HG02759 (cell line): Measurements from ENCODE around the gene ATP5ME.
"Not testable (repeated sequence)": the region's sequence is repeated elsewhere in the genome, so short reads cannot be mapped to it uniquely, and the experiment has no call there.

Source experiments
- ATAC-seq: cut with Tn5 transposase; IDR thresholded peaks from one replicate; pipeline ENCODE4 v1.9.1; 2021; ENCODE audit warnings: mild to moderate bottlenecking, moderate library complexity; ENCODE audit not compliant: unreplicated experiment

Gene ATP5ME

DNA sequence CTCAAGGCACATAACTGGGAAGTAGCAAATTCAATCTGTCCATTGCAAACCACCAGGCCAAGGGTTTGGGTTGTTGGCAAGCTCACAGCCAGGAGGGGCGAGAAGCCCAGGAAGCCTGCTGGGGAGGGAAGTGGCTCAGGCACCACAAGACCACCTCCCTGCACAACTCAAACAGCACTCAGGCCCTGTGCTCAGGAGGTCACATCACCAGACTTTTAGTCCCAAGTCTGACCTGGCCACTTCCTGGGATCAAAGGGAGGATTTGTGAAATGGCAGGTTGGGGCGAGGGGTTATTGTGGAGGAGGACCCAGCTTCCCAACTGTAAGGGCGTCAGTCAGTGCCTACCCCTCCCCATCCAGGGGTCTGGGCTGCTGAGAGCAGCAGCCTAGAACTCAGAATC, 2.3 kb downstream of the ATP5ME start:
- no peak for ATAC-seq

DNA sequence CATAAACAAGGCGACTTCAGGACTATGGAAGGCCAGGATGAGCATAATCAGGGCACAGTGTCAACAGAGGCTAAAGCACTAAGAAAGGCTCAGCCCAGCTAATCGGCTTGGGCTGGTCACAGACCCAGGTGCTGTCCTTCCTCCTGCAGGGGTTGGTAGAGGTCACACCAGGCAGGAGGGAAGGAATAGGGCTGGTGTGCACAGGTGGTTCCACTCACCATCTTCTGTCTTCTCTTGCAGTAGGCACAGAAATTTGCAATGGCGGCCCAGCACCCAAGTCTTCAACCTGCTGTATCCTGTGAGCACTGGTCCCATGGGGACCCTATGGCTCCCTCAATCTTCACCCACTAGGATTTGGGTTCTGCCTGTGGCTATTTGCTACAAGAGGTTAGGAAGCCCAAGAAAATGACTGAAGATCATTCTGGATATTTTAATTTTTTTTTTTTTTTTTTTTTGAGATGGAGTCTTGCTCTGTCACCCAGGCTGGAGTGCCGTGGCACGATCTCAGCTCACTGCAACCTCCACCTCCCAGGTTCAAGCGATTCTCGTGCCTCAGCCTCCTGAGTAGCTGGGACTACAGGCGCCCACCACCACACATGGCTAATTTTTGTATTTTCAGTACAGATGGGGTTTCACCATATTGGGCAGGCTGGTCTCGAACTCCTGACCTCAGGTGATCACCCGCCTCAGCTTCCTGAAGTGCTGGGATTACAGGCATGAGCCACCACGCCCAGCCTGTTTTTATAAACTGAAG, 4.1 kb downstream of the ATP5ME start:
- ATAC-seq, result not testable (repeated sequence)

DNA sequence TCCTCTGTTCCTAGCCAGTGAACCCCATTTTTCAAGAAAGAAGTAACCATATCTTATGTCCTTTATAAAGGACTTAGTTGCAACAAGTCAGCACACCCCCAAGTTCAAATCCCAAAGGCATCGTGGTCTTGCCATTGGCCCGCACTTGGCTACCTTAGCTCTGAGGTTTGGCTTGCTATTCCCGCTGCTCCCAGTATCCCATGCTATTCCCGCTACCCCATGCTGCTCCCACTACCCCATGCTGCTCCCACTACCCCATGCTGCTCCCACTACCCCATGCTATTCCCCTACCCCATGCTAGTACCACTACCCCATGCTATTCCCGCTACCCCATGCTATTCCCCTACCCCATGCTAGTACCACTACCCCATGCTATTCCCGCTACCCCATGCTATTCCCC, 5.9 kb downstream of the ATP5ME start:
- ATAC-seq, result not testable (repeated sequence)

DNA sequence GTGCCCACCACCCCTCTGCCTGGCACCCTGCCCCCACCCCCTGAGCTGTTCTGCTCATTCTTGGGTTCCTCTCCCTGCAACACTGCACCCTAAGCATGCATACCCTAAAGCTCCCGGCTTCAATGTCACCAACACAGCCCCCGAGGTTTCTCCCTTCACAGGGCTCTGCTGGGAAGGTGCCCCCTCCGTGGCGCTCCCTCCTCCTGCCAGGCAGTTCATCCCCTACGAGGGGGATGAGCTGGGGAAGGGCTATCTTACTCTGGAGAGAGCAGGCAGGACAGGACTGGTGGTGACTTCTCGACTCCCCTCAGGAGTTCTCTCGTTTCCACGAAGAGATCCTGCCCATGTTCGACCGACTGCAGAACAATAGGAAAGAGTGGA, 6.5 kb downstream of the ATP5ME start:
- ATAC-seq, result no peak

DNA sequence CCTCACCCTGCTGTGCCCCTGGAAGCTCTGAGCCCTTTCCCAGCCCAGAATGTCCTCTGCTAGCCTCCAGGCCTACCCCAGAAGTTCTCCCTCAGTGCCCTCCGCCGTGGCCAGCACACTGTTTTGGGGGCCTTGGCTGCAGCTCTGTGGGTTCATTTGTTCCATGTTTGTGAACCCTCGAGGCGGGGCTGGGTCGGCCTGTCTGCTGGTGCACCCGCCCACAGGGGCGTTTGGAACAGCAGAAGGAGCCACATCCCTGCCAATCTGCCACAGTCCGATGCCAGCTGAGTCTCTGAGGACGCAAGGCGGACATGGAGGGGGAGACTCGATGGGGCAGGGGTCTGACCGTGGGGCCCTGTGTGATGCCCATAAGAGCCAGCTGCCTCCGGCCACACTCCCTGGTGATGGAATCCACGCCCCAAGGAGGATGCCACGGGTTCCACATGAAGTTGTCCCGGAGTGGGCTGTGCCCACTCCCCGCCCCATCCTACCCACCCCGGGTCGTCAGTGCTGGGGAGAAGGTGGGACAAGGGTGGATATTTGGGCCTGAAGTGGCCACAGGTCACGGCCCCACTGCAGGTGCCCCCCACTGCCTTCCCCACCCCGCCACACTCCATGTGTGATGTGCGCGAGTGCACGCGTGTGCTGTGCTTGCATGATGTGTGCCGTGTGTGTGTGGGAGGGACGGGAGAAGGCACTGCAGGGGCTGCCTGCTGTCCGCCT, 7.1 kb downstream of the ATP5ME start:
- ATAC-seq, result no peak

DNA sequence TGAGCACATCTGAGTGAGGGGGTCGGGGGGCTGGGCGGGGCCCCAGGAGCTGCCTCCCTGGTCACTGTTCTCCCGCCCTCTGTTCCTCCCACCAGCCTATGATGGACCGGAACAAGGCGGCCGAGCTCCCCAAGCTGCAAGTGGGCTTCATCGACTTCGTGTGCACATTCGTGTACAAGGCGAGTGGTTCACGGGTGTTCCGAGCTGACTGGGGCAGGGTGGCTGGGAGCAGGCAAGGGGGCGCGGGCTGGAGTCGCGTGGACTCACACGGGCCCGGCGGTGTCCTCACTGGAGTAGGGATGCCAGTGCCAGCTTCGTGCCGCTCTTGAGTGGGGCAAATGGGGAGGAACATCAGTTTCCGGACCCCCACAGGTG, 7.7 kb downstream of the ATP5ME start:
- ATAC-seq, result no peak

DNA sequence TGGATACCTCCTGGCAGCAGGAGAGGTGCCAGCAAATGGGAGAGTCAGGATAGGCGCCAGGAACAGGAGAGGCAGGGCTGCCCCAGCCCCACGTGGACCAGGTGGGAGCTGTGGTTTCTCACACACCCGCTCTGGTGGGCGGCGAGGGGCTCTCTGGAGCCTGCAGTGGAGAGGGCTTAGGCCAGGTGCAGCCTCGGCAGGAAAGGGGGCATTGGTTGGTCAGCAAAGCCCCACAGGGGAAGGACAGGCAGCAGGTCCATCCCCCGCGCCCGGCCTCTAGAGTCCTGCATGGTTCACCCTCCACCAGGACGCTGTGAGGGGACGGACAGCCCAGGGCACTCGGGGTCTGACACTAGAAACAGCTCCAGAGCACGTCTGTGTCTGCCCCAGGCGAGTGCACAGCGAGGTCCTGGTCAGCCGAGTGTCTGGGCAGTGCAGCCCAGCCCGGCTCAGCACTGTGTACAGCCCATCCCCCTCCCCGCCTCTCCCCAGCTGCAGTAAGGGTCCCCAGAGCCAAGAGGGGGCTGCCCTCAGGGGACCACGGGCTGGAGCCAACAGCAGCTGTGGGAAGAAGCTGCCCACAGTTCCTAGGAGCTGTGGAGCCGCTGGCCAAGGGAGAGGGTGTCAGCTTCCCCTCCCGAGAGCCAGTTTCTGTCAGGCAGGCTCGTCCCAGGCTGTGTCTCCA, 8.2 kb downstream of the ATP5ME start:
- no peak for ATAC-seq

DNA sequence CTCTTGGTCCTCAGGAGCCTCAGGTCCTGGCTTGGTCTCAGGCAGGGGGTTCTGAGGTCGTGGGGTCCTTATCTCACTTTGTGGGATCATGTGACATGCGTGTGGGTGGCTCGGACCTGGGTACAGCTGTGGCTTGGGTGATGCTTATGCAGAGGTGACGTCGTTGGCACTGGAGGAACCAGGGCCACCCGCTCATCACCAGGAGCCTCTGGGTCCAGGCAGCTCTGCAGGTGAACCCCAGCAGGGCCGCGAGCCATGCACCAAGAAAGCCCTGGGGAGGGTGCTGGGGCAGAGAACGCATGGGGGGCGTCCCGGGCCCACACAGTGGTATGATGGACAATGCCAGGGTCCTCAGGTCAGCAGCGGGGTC, 8.7 kb downstream of the ATP5ME start:
- ATAC-seq, result no peak

DNA sequence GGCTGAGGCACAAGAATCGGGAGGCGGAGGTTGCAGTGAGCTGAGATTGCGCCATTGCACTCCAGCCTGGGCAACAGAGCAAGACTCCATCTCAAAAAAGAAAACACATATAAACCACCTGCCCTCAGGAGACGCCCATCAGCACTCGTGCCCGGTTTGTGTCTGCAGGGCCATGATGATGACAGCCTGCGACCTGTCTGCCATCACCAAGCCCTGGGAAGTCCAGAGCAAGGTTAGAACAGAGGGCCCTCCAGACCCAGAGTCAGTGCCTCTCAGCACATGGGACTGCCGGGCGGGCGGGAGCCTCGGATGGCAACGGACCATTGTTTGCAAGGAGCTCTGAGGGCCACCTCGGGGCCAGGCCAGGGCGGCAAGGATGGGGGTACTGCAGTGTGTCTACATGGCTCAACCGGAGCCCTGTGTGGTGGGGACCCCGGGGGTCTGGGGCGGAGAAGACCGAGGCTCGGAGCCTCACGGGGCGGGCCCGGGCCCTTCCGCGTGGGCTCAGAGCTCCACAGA, 9.3 kb downstream of the ATP5ME start:
- no peak for ATAC-seq

DNA sequence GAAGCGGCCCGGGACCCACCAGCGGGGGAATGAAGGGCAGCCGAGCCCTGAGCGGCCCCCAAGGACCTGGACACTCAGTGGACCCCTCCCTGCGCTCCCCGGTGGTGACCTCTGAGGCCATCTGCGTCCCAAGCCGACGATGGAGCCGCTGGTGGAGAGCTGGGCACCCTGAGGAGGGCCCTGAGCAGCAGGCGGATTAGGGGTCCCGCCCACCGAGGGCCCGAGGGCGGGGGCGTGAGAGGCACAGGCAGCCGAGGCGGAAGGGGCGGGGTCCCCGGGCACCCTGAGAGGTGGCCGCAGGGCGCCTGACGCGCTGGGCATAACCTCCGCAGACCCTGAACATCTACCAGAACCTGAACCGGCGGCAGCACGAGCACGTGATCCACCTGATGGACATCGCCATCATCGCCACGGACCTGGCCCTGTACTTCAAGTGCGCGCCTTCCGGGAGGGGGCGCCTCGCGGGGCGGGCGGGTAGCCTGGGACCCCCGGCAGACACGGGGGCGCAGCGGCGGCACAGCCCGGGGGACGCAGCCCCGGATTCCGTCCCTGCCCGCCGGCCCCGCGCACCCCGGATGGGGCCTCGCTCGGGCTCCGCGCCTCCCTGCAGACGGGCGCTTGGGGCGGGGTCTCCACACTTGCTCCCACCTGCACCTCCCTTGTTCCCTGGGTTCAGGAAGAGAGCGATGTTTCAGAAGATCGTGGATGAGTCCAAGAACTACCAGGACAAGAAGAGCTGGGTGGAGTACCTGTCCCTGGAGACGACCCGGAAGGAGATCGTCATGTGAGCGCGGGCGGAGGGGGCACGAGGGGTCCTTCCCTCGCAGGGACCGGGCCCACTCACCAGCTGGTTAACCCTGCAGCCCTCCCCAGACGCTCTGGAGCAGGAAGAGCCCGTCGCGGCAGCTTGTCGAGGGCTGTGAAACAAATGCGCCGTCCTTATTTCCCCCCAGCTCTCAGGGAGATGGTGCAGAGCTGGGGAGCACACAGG, 10.3 kb downstream of the ATP5ME start:
- ATAC-seq, result peak; percentile 83

DNA sequence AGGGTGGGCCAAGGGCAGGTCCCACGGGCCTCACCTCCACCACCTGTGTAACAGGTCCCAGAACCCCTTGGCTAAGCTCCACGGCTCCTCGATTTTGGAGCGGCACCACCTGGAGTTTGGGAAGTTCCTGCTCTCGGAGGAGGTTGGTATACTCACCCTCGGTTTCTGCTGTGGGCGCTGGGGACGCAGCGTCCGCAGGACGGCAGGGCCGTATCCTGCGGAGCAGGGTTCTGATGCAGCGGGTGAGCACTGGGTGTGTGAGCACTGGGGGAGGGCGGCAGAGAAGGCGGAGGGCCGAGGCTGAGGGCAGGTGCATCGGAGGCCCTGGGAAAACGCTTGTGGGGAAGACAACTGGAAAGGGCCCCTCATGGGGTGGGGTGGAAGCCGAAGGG, 11.0 kb downstream of the ATP5ME start:
- no peak for ATAC-seq

DNA sequence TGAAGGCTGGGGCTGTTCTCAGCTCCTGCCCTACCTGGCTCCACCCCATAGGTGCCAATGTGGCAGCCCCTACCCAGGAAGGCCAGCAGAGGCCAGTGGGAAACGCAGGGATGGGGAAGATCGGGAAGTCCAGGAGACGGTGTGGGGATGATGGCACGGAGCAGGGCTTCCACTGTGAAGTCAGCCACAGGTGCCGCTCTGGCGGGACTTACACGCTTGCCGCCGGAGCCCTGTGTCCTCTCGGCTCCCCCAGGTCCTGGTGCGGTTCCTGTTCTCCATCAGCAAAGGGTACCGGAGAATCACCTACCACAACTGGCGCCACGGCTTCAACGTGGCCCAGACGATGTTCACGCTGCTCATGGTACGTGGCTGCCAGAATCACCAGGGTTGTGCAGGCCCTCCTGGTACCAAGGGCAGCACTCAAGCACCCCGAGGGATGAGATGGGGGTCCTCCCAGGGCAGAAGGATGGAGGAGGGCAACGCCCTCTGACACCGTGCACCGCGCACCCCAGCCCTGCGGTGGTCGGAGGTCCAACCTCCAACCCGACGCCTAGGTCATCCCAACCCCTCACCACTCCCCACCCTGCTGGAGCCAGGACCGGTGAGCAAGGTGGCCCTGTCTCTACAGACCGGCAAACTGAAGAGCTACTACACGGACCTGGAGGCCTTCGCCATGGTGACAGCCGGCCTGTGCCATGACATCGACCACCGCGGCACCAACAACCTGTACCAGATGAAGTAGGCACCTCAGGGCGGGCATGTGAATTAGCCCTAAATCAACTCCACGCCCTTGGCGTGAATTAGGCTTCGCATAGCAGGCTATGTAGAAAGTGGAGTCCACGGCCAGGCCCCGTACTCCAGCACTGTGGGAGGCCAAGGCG, 12.0 kb downstream of the ATP5ME start:
- ATAC-seq, result no peak

DNA sequence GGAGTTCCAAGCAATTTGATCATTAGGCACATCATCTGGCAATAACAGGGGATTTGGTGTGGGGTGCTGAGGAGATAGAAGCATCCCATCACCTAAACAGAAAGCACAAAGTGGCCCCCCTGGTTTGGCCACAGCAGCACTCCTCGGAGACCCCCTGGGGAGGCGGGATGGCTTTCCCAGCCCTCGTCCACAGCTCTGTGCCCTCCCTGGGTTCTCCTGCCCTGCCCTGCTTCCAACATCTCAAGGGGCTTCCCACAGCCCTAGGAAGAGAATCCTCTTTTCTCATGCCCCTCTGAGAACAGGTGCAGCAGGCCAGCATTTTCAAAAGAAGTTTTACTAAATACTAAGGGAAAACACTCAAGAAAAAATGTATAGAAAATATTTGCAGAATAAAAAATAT, 12.8 kb downstream of the ATP5ME start:
- ATAC-seq, result no peak

DNA sequence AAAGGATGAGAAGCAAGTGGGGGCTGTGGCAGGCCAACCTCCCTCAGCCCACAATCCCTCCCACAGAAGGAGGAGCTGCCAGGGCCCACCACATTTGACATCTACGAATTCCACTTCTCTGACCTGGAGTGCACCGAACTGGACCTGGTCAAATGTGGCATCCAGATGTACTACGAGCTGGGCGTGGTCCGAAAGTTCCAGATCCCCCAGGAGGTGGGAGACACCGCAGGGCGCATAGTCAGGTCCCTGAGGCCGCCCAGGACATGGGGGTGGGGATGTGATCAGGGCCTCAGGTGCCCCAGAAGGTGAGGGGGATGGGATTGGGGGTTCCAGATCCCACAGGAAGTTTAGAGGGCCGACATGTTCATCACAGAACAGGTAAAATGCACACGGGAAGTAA, 13.7 kb downstream of the ATP5ME start:
- ATAC-seq, result no peak

DNA sequence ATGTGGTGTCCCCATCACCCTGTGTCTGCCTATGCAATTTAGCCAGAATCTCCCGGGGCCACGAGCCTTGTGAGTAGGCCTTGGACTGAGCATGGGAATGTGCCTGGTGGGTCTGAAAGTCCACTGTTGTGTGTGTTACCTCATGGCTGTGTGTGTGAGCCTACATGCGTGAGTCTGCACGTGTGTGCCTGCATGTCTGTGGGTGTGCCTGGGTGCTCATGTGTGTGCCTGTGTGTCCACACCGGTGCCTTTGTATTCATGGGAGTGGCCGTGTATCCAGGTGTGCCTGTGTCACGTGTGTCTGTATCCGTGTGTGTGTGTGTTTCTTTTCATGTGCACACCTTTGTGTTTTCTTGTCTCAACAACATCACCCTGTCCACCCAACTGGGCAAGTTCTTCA, 14.2 kb downstream of the ATP5ME start:
- ATAC-seq, result no peak

DNA sequence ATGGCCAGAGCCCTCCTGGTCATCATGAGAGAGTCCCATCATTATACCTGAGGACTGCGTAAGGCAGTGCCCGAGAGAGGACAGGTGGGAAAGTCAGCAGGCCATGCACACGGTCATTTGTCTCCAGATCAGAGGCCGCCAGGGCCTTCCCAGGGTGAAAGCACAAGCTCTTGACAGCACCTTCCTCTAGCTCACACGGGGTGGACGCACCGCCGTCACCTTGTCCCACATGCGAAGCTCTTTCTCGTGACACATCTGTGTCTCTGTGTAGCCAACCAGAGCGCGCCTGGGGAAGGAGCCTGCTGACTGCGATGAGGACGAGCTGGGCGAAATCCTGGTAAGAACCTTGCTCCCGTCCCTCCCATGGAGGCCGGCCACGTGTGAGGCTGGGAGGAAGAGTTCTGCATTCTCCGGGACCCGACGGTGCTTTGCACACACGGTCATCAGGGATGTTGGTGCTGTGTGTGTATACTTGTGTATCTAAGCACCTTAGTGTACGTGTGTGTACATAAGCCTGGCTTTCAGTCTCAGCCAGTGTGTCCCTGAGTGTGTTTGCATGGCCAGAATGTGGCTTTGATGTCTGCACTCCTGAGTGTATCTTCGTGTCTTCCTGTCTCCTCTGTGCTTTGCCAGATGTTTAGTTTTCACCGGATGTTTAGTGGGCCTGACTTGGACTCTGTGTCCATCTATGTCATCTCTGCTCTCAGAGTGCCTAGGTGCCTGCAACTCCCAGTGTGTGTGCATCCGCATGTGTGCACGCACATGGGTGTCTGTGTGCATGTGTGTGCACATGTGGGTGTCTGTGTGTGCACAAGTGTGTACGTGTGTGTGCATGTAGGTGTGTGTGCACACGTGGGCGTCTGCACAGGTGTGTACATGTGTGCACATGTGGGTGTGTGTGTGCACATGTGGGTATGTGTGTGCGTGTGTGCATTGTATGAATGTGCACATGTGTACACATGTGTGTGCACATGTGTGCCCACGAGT, 15.1 kb downstream of the ATP5ME start:
- ATAC-seq, result no peak

DNA sequence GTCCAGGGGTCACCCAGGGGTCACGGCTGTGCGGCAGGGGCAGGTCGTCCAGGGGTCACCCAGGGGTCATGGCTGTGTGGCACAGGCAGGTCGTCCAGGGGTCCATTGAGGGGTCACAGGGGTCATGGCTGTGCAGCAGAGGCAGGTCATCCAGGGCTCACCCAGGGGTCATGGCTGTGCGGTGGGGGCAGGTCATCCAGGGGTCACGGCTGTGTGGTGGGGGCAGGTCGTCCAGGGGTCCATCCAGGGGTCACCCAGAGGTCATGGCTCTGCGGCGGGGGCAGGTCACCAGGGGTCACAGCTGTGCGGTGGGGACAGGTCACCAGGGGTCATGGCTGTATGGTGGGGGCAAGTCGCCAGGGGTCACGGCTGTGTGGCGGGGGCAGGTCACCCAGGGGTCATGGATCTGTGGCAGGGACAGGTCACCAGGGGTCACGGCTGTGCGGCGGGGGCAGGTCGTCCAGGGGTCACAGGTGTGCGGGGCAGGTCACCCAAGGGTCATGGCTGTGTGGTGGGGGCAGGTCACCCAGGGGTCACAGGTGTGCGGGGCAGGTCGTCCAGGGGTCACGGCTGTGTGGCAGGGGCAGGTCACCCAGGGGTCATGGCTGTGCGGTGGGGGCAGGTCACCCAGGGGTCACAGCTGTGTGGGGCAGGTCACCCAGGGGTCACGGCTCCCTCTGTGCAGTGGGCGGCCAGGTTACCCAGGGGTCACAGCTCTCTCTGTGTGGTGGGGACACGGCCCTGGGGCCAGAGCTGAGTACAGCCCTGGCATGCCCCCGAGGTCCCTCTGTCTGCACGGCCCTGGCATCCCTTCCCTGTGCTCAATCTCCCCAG, 16.0 kb downstream of the ATP5ME start:
- ATAC-seq, result no peak
